NCI-H345 (cell line): ENCODE data around the gene SLC29A3.
"Not testable (repeated sequence)": the region's sequence is repeated elsewhere in the genome, so short reads cannot be mapped to it uniquely, and the experiment has no call there.

Experiments
- DNase-seq: peaks from one replicate; lab custom pipeline; 2025; lab: John Stamatoyannopoulos, UW

SLC29A3 gene

GRCh38 chr10:71347587-71348395 is 28.7 kb downstream of the SLC29A3 start:
- peak; percentile 63 for DNase-seq

GRCh38 chr10:71348850-71349249 is 29.8 kb downstream of the SLC29A3 start:
- DNase-seq, result no peak

DNA sequence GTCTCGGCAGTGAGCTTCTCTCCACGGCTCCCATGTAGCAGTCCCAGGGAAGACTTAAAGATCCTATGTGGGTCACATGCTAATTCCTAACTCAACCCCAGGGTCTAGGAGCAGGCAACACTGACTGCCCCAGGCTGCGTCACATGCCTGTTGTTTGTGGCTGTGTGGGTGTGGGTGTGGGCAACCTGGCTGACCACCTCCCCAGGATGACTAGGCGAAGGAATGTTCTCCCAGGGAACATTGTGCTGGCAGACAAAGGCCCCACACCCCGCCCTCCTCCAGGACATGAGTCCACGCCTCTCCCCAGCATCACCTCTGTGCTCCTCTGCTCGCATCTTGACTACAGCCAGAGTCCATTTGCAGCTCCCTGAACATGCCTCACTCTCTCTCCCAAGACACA is 30.3 kb downstream of the SLC29A3 start:
- DNase-seq, result no peak

GRCh38 chr10:71351087-71351486 is 32.0 kb downstream of the SLC29A3 start:
- DNase-seq, result peak; percentile 89

GRCh38 chr10:71351628-71352319 is 32.7 kb downstream of the SLC29A3 start:
- DNase-seq, result peak; percentile 80

GRCh38 chr10:71353639-71354038 is 34.6 kb downstream of the SLC29A3 start:
- DNase-seq, result no peak

- DNase-seq, result no peak
Measured at GRCh38 chr10:71354776-71355175, 35.7 kb downstream of the SLC29A3 start.

GRCh38 chr10:71355886-71356285 is 36.8 kb downstream of the SLC29A3 start:
- no peak for DNase-seq

DNA sequence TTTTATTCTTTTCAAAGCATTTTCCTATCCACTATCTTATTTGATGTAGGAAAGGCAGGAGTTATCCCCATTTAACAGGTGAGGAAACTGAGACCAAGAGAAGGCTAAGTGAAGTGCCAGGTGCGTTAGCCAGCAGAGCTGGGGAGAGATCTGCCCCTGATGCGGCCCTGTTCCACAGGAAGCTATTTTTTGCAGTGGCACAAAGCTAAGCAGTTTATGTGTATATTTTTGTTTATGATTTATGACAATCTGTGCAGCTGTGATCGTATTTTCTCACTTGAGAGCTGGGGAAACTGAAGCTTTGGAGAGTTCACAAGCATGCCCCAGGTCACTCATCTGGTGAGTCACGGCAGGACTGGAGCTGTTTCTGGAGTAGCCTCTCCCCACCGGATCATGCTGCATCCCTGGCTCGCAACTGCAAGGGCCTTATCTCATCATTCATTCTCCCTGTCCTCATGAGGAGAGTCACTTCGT is 38.8 kb downstream of the SLC29A3 start:
- DNase-seq, result no peak

- no peak for DNase-seq
Measured at GRCh38 chr10:71358277-71358676, 39.2 kb downstream of the SLC29A3 start.

- DNase-seq, result not testable (repeated sequence)
Measured at GRCh38 chr10:71358906-71359305, 39.8 kb downstream of the SLC29A3 start.

GRCh38 chr10:71359364-71360046 is 40.4 kb downstream of the SLC29A3 start:
- no peak for DNase-seq

- no peak for DNase-seq
Measured at GRCh38 chr10:71360735-71361134, 41.7 kb downstream of the SLC29A3 start.

DNA sequence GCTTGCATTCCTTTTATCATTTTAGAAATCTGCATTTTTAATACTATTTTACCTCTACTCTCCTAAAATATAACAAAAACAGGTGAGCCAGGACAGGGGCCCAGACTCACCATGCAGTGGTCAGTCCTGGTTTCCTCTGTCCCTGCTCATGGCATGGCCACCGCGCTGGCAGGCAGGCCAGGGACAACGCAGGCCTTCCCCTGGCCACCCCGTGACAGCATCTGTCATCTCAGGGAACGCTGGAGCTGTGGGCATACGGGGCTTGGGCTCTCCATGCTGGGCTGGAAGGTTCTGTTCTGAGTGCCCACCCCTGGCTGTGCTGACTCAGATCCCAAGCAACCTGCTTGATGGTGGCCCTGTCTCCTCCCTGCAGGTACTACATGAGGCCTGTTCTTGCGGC is 42.5 kb downstream of the SLC29A3 start:
- DNase-seq, result no peak

- no peak for DNase-seq
Measured at GRCh38 chr10:71362141-71362540, 43.1 kb downstream of the SLC29A3 start.

- DNase-seq, result no peak
Measured at GRCh38 chr10:71363936-71364335, 44.9 kb downstream of the SLC29A3 start.

GRCh38 chr10:71365366-71365765 is 46.3 kb downstream of the SLC29A3 start:
- no peak for DNase-seq

- DNase-seq, result no peak
Measured at GRCh38 chr10:71366690-71367089, 47.6 kb downstream of the SLC29A3 start.

DNA sequence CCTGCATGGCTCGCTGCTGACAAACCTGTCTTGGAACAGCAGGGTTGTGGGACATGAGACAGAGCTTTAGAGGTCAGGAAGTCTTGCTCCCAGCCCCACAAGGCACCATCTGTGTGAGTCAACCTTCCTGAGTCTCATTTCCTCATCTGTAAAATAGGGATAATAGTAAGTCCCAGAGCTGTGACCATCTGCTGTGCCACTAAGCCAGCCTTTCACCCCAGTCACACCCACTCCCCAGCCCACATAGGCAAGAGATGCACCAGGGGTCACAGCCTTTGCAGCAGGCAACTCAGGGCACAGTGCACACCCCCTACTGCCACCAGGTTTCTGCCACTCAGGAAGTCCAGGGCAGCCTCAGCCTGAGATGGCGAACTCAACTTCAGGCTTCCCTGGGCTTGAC is 48.2 kb downstream of the SLC29A3 start:
- DNase-seq, result no peak

- DNase-seq, result no peak
Measured at GRCh38 chr10:71368176-71368575, 49.1 kb downstream of the SLC29A3 start.

- DNase-seq, result no peak
Measured at GRCh38 chr10:71368643-71369042, 49.6 kb downstream of the SLC29A3 start.

GRCh38 chr10:71369602-71370001 is 50.5 kb downstream of the SLC29A3 start:
- DNase-seq, result no peak

GRCh38 chr10:71370031-71370430 is 51.0 kb downstream of the SLC29A3 start:
- DNase-seq, result no peak
